Transverse colon (tissue), 4 donors: ENCODE data around the gene ADGRB3. TPM values are rescaled to one million over a fixed set of nuclear protein-coding genes. Genes with fewer than 3 reads are reported as not detected.

Source experiments
- DNase-seq: peaks from one replicate; pipeline ENCODE4 v3.0.0-alpha.2; 2019
- H3K27ac ChIP-seq, 4 donors: fragments of 200-600 bp; sonication (generic); 2 replicates each; pipeline ENCODE4 v1.5.1; 2016 to 2018; ENCODE audit warnings: inconsistent platforms in 4 of 4
- H3K27me3 ChIP-seq: fragments of 200-600 bp; sonication (generic); 2 replicates; pipeline ENCODE4 v1.5.1; 2017; ENCODE audit warnings: inconsistent platforms
- H3K36me3 ChIP-seq, 4 donors: fragments of 200-600 bp; sonication (generic); 2 replicates each; pipeline ENCODE4 v1.5.1; 2017 to 2019; ENCODE audit warnings: inconsistent platforms in 4 of 4
- H3K4me1 ChIP-seq, 4 donors: fragments of 200-600 bp; sonication (generic); 2 replicates each; pipeline ENCODE4 v1.5.1; 2017 to 2020; ENCODE audit warnings: inconsistent platforms in 4 of 4
- H3K4me3 ChIP-seq, 4 donors: fragments of 200-600 bp; sonication (generic); 1 replicate in 1 of 4; 2 replicates in 3 of 4; pipeline versions ENCODE4 v1.5.1 to v1.6.1; 2017 to 2019; ENCODE audit warnings: inconsistent platforms in 4 of 4
- H3K9me3 ChIP-seq, 2 donors: fragments of 200-600 bp; sonication (generic); 2 replicates each; pipeline ENCODE4 v1.5.1; 2017 to 2019; ENCODE audit warnings: inconsistent platforms in 2 of 2
- CTCF ChIP-seq, 5 experiments: fragments of 200-600 bp in 3 of 5; fragments of 450-650 bp in 2 of 5; sonication (generic) in 3 of 5; IDR thresholded peaks; 1 replicate in 2 of 5; 2 replicates in 3 of 5; pipeline ENCODE4 v1.5.1; 2016 to 2017; ENCODE audit warnings: antibody characterized with exemption in 5 of 5, inconsistent platforms in 3 of 5, mild to moderate bottlenecking in 2 of 5, moderate library complexity in 1 of 5
- EP300 ChIP-seq: sonication (generic); formaldehyde crosslinking; IDR thresholded peaks from one replicate; pipeline ENCODE4 v1.6.1; 2017; ENCODE audit warnings: antibody characterized with exemption, low read depth
- POLR2A ChIP-seq: fragments of 450-650 bp; IDR thresholded peaks from one replicate; pipeline ENCODE4 v1.6.1; 2016; ENCODE audit warnings: antibody characterized with exemption, mild to moderate bottlenecking, moderate library complexity
- POLR2AphosphoS5 ChIP-seq, 3 donors: sonication (generic); formaldehyde crosslinking; IDR thresholded peaks; one replicate each; pipeline ENCODE4 v1.6.1; 2016; ENCODE audit warnings: antibody characterized with exemption in 3 of 3
- WGBS, 2 donors: methylation state at CpG; one replicate each; pipeline ENCODE4 v1.1.5; 2018; ENCODE audit warnings: low coverage in 1 of 2; 5-methylcytosine and 5-hydroxymethylcytosine counted together
- in situ Hi-C, 4 donors: fragments of 200-750 bp; cut with MboI; loops; one replicate each; pipeline versions ENCODE4 v1.15.0 to v1.15.1; 2017; ENCODE audit warnings: low sequenced_read_pairs in 3 of 4, low pct_ligation_motif_present in 1 of 4, low pct_unique_long_range_greater_than_20kb in 1 of 4
- intact Hi-C: fragments of 100-400 bp; cut with DNase I; formaldehyde crosslinking; loops from one replicate; pipeline ENCODE4 v1.15.1; 2023; ENCODE audit warnings: low total_unique reads
- total RNA-seq, 4 donors: library from RNA; depleted of rRNA; stranded (reverse); fragments of >200 nt; gene quantifications; one replicate each; pipeline ENCODE4 v1.1.0, GENCODE V29; 2016

Gene ADGRB3
- total RNA-seq, 4 donors from 2014 or later = 0.37 to 20.5 (median 2.2) TPM

- Histone ChIP-seq H3K9me3 (no peaks in the 10 kb centered on the region), H3K4me3 (no peak overlapping the region), H3K27ac (no peak overlapping the region), H3K36me3 (no peaks in the 10 kb centered on the region), H3K27me3 (no peaks in the 10 kb centered on the region), H3K4me1 (no peaks in the 10 kb centered on the region)
- DNase-seq = no peak
- TF ChIP-seq CTCF (IDR thresholded peaks at IDR 0.05) = no peak
- TF ChIP-seq POLR2AphosphoS5 (IDR thresholded peaks at IDR 0.05) = no peak
- WGBS, 2 donors = 20 to 50% methylated on average over 1 of the region's 1 CpG
- intact Hi-C loops (no loop called here), in situ Hi-C loops (no loop called here)
Observed at GRCh38 chr6:69162811-69163210, 527.7 kb downstream of the ADGRB3 start.

GRCh38 chr6:69164564-69165229 is 529.6 kb downstream of the ADGRB3 start:
- Histone ChIP-seq H3K27me3 (no peaks in the 10 kb centered on the region), H3K4me3 (no peak overlapping the region), H3K36me3 (no peaks in the 10 kb centered on the region), H3K4me1 (no peaks in the 10 kb centered on the region), H3K27ac (no peak overlapping the region), H3K9me3 (no peaks in the 10 kb centered on the region)
- TF ChIP-seq POLR2AphosphoS5 (IDR thresholded peaks at IDR 0.05) (no peak), POLR2A (no peak), CTCF (IDR thresholded peaks at IDR 0.05) (peak in 1 of 5 experiments; percentile 8), EP300 (no peak)
- 58 to 67% methylated on average over 4 of the region's 4 CpGs for WGBS, 2 donors
- no peak for DNase-seq
- intact Hi-C loops (no loop called here), in situ Hi-C loops (no loop called here)

GRCh38 chr6:69179681-69180080 is 544.6 kb downstream of the ADGRB3 start:
- TF ChIP-seq EP300 (no peak), CTCF (IDR thresholded peaks at IDR 0.05) (no peak), POLR2AphosphoS5 (IDR thresholded peaks at IDR 0.05) (no peak), POLR2A (no peak)
- Histone ChIP-seq H3K36me3 (no peaks in the 10 kb centered on the region), H3K27me3 (no peaks in the 10 kb centered on the region), H3K9me3 (no peaks in the 10 kb centered on the region), H3K27ac (no peak overlapping the region), H3K4me3 (no peak overlapping the region), H3K4me1 (no peaks in the 10 kb centered on the region)
- in situ Hi-C loops (no loop called here), intact Hi-C loops (no loop called here)
- no peak for DNase-seq

GRCh38 chr6:69180361-69181067 is 545.4 kb downstream of the ADGRB3 start:
- in situ Hi-C loops = no loop called here
- Histone ChIP-seq H3K27ac (no peak overlapping the region), H3K36me3 (no peaks in the 10 kb centered on the region), H3K27me3 (no peaks in the 10 kb centered on the region), H3K9me3 (no peaks in the 10 kb centered on the region), H3K4me3 (no peak overlapping the region), H3K4me1 (no peaks in the 10 kb centered on the region)
- TF ChIP-seq CTCF (IDR thresholded peaks at IDR 0.05) = no peak
- no peak for TF ChIP-seq POLR2AphosphoS5 (IDR thresholded peaks at IDR 0.05)
- TF ChIP-seq POLR2A = no peak
- no peak for TF ChIP-seq EP300
- no peak for DNase-seq
- WGBS, 2 donors = 57 to 81% methylated on average over 1 to 7 of the region's 7 CpGs
- intact Hi-C loops = no loop called here
